Measurements from ENCODE around the gene NUP42. TPM values are rescaled to one million over a fixed set of nuclear protein-coding genes. Genes with fewer than 3 reads are reported as not detected.

The NUP42 gene
- total RNA-seq, result 10 to 100 TPM; 24.7 to 48.1 TPM

DNA sequence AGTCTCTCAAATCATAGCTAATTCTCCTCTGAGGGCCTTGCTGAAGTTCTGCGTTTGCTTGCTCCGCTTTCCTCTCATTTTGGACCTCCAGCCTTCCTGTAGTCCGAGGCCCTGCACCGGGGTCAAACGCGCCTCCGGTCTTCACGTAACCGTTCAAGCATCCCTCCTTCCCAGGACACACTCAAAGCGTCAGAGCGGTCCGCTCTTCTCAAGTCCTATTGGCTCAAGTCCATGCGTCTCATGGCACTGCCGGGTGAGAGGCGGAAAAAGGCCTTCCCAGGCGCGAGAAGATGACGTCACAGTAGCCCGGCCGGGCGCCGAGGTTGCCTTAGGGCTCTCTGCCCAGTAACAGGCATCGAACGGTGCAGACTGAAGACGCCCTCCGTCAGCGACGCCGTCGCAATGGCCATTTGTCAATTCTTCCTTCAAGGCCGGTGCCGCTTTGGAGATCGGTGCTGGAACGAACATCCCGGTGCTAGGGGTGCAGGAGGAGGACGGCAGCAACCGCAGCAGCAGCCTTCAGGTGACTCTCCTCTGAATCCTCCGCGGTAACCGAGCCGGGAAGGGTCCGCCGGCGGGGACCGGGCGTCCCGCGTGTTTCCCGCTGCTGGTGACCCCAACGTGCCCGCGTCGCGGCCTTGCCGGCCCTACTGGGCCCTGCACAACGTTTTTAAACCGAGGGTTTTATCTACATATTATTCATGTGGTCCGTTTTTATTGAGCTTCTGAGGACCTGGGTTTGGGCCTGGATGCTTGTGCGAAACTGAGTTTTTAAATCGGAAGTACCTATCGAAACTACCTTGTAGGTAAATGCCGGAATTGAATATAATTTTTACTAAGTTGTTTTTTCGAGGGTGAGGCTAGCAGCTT is at the start of gene NUP42:
TSS of gene NUP42 (plus strand) at position 365 of the 870 bp plus-strand sequence. CDS start at position 403, 38 bp downstream.
- H3K4me3 Mint-ChIP-seq, result peak within 1 kb of the TSS; percentile 94
- no peaks in the 10 kb centered on the region for H3K27me3 Mint-ChIP-seq
- peak; percentile 98 for ATAC-seq (replicated peaks)
- peak within 1 kb of the TSS; percentile 97 for H3K27ac Mint-ChIP-seq
- H3K36me3 Mint-ChIP-seq (ENCODE audit: low read depth), result peaks cover 41% of the 10 kb centered on the region
- no peaks in the 10 kb centered on the region for H3K9me3 Mint-ChIP-seq
- no peaks in the 10 kb centered on the region for H3K4me1 Mint-ChIP-seq

DNA sequence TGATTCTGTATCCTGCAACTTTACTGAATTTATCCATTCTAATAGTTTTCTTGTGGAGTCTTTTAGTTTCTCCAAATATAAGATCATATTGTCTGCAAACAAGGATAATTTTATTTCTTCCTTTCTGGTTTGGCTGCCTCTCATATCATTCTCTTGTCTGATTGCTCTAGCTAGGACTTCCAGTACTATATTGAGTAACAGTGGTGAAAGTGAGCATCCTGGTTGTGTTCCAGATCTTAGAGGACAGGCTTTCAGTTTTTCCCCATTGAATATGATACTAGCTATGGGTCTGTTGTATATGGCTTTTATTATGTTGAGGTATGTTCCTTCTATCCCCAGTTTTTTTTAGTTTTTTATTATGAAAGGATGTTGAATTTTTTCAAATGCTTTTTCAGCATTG is 48.1 kb upstream of the NUP42 start:
- H3K27me3 Mint-ChIP-seq, result no peaks in the 10 kb centered on the region
- H3K4me1 Mint-ChIP-seq, result no peaks in the 10 kb centered on the region
- no peak overlapping the region for H3K4me3 Mint-ChIP-seq
- no peaks in the 10 kb centered on the region for H3K9me3 Mint-ChIP-seq
- no peak overlapping the region for H3K27ac Mint-ChIP-seq
- peaks cover 13% of the 10 kb centered on the region for H3K36me3 Mint-ChIP-seq (ENCODE audit: low read depth)
- no peak for ATAC-seq (replicated peaks)

- ATAC-seq (replicated peaks), result no peak
- Mint-ChIP-seq H3K9me3 (no peaks in the 10 kb centered on the region), H3K4me3 (no peak overlapping the region), H3K4me1 (no peaks in the 10 kb centered on the region), H3K27ac (no peak overlapping the region), H3K36me3 (ENCODE audit: low read depth) (peaks cover 6% of the 10 kb centered on the region), H3K27me3 (no peaks in the 10 kb centered on the region)
Measured at GRCh38 chr7:23135755-23136154, 46.1 kb upstream of the NUP42 start.

DNA sequence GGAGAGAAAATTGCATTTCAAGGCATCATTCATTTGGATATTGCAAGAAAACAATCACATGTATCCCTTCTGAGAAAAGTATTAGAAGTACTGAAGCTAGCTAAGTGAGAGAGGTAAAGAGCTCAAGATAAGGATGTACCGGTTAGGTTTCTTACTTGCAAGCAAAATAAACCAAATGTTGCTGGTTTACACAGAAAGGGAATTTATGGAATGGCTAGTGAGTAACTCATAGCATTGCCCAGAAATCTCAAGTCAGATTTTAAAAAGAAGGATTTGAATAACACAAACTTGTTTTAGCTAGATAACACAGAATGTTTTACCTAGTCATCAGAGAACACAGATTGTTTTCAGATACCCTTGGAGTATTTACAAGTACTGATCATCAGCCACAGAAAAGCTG is 45.6 kb upstream of the NUP42 start:
- no peak overlapping the region for H3K4me3 Mint-ChIP-seq
- no peaks in the 10 kb centered on the region for H3K4me1 Mint-ChIP-seq
- H3K9me3 Mint-ChIP-seq, result no peaks in the 10 kb centered on the region
- H3K36me3 Mint-ChIP-seq (ENCODE audit: low read depth), result peaks cover 8% of the 10 kb centered on the region
- H3K27me3 Mint-ChIP-seq, result no peaks in the 10 kb centered on the region
- H3K27ac Mint-ChIP-seq, result no peak overlapping the region
- no peak for ATAC-seq (replicated peaks)

- no peak overlapping the region for H3K4me3 Mint-ChIP-seq
- H3K27me3 Mint-ChIP-seq, result no peaks in the 10 kb centered on the region
- no peak for ATAC-seq (replicated peaks)
- H3K27ac Mint-ChIP-seq, result no peak overlapping the region
- H3K36me3 Mint-ChIP-seq (ENCODE audit: low read depth), result peaks cover 32% of the 10 kb centered on the region
- no peaks in the 10 kb centered on the region for H3K9me3 Mint-ChIP-seq
- no peaks in the 10 kb centered on the region for H3K4me1 Mint-ChIP-seq
Measured at GRCh38 chr7:23157679-23158078, 24.2 kb upstream of the NUP42 start.

- H3K4me3 Mint-ChIP-seq, result no peak overlapping the region
- no peak for ATAC-seq (replicated peaks)
- no peaks in the 10 kb centered on the region for H3K4me1 Mint-ChIP-seq
- H3K9me3 Mint-ChIP-seq, result no peaks in the 10 kb centered on the region
- no peaks in the 10 kb centered on the region for H3K27me3 Mint-ChIP-seq
- no peak overlapping the region for H3K27ac Mint-ChIP-seq
- peaks cover 27% of the 10 kb centered on the region for H3K36me3 Mint-ChIP-seq (ENCODE audit: low read depth)
Measured at GRCh38 chr7:23158546-23158945, 23.3 kb upstream of the NUP42 start.

GRCh38 chr7:23161482-23161881 is 20.4 kb upstream of the NUP42 start:
- Mint-ChIP-seq H3K36me3 (ENCODE audit: low read depth) (peaks cover under 1% of the 10 kb centered on the region), H3K27ac (no peak overlapping the region), H3K9me3 (no peaks in the 10 kb centered on the region), H3K4me3 (no peak overlapping the region), H3K4me1 (no peaks in the 10 kb centered on the region), H3K27me3 (no peaks in the 10 kb centered on the region)
- ATAC-seq (replicated peaks), result no peak

GRCh38 chr7:23164846-23165245 is 17.0 kb upstream of the NUP42 start:
- no peak for ATAC-seq (replicated peaks)
- H3K27ac Mint-ChIP-seq, result no peak overlapping the region
- H3K27me3 Mint-ChIP-seq, result no peaks in the 10 kb centered on the region
- H3K36me3 Mint-ChIP-seq (ENCODE audit: low read depth), result no peaks in the 10 kb centered on the region
- no peak overlapping the region for H3K4me3 Mint-ChIP-seq
- H3K4me1 Mint-ChIP-seq, result no peaks in the 10 kb centered on the region
- H3K9me3 Mint-ChIP-seq, result no peaks in the 10 kb centered on the region

DNA sequence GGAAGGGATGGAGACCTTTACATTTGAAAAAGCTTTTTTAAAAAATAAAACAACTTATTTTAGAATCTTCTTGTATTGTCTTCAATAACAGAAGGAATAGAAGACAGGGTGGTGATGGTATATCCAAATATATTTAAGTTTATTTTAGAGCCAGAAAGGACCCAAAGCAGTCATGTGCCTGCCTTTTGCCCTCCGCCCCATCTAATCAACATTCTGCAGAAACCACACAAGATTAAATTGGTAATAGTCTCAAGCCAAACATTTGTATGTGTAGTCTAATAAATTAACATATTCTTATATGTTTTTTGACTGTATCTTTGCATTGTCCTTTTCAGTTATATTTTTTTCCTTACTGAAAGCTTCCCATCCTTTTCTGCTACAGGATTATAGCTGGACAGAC is 16.5 kb upstream of the NUP42 start:
- no peaks in the 10 kb centered on the region for H3K4me1 Mint-ChIP-seq
- H3K9me3 Mint-ChIP-seq, result no peaks in the 10 kb centered on the region
- H3K36me3 Mint-ChIP-seq (ENCODE audit: low read depth), result peaks cover under 1% of the 10 kb centered on the region
- no peak overlapping the region for H3K27ac Mint-ChIP-seq
- ATAC-seq (replicated peaks), result no peak
- H3K27me3 Mint-ChIP-seq, result no peaks in the 10 kb centered on the region
- H3K4me3 Mint-ChIP-seq, result no peak overlapping the region

DNA sequence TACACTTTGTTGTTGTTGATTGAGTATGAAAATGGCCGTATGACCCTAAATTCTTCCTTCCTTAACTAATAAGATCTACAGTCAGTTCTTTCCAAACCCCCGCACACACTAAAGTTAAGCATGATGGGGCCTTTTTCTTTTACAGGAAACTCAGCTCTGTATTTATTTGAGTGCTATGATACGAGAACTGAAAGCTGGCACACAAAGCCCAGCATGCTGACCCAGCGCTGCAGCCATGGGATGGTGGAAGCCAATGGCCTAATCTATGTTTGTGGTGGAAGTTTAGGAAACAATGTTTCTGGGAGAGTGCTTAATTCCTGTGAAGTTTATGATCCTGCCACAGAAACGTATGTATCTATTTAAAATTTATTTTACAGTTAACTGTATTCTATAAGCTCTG is 14.2 kb upstream of the NUP42 start:
- no peak overlapping the region for H3K4me3 Mint-ChIP-seq
- no peaks in the 10 kb centered on the region for H3K27me3 Mint-ChIP-seq
- H3K36me3 Mint-ChIP-seq (ENCODE audit: low read depth), result peaks cover 13% of the 10 kb centered on the region
- H3K4me1 Mint-ChIP-seq, result no peaks in the 10 kb centered on the region
- H3K27ac Mint-ChIP-seq, result no peak overlapping the region
- no peaks in the 10 kb centered on the region for H3K9me3 Mint-ChIP-seq
- ATAC-seq (replicated peaks), result no peak

DNA sequence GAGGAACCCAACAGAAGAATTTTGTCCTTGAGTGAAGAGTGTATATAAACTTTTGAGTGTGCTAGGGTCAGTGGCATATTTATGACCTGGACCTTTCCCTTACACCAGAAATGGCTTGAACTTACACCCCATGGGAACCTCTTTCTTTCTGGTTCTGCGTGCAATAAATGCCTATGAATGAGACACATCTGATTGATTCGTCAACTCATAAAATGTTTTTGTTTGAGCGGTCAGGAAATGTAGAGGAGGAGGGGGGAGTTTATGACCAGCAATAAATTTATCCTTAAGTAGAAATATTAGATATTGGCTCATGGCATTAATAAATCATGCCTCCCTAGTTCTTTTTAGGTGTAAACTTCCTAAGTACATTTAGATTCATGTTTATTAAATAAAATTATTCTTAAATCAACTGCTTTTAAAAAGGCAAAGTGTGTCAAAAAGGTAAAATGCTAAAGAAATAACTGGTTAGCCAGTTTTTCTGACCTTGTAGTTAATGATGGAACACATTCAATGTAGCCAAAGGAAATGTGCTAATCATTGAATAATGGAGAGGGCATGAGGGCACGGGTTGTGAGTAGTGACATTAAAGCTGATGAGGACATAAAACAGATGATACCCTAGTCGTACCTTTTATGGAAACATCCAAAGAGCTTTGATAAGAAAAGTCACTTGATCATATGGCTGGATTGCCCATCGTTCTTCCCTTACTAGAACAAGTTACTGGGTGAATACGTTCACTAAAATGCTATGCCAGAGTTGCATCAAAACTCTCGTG is 13.6 kb upstream of the NUP42 start:
- no peaks in the 10 kb centered on the region for H3K9me3 Mint-ChIP-seq
- ATAC-seq (replicated peaks), result no peak
- H3K27me3 Mint-ChIP-seq, result no peaks in the 10 kb centered on the region
- H3K27ac Mint-ChIP-seq, result no peak overlapping the region
- H3K4me1 Mint-ChIP-seq, result no peaks in the 10 kb centered on the region
- H3K4me3 Mint-ChIP-seq, result no peak overlapping the region
- H3K36me3 Mint-ChIP-seq (ENCODE audit: low read depth), result peaks cover 13% of the 10 kb centered on the region

- Mint-ChIP-seq H3K9me3 (no peaks in the 10 kb centered on the region), H3K4me1 (no peaks in the 10 kb centered on the region), H3K4me3 (no peak overlapping the region), H3K27me3 (no peaks in the 10 kb centered on the region), H3K36me3 (ENCODE audit: low read depth) (peaks cover 7% of the 10 kb centered on the region), H3K27ac (no peak overlapping the region)
- ATAC-seq (replicated peaks), result no peak
Measured at GRCh38 chr7:23175938-23176337, 5.9 kb upstream of the NUP42 start.

DNA sequence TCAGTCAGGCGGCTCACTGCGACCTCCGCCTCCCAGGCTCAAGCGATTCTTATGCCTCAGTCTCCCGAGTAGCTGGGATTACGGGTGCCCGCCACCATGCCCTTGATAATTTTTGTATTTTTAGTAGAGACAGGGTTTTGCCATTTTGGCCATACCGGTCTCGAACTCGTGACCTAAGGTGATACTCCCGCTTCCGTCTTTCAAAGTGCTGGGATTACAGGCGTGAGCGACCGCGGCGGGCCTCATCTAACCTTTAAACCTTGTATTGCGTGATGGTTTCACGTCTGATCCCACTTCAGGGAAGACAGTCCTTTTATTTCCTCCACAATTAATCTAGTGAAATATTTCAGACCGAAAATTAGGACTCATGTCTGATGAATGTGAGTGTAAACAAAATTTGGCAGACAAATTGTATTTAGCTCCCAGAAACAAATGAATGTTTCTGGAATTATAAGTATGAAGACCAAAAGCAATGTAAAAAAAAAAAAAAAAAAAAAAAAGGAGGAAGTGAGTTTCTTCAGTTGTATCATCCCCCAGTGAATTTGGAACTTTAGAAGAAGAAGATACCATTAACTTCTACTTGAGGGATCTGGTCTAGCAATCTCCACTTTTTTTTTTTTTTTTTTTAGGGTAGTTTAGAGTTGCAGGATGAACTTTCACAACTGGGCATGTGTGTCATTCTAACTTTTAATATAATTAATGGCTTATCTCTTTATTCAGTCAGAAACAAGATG is 1.6 kb downstream of the NUP42 start:
- no peak for ATAC-seq (replicated peaks)
- Mint-ChIP-seq H3K27ac (peak overlapping the region; percentile 97), H3K9me3 (no peaks in the 10 kb centered on the region), H3K36me3 (ENCODE audit: low read depth) (peaks cover 56% of the 10 kb centered on the region), H3K4me1 (no peaks in the 10 kb centered on the region), H3K4me3 (peak overlapping the region; percentile 94), H3K27me3 (no peaks in the 10 kb centered on the region)

GRCh38 chr7:23184291-23184690 is 2.4 kb downstream of the NUP42 start:
- Mint-ChIP-seq H3K4me3 (peak overlapping the region; percentile 94), H3K27ac (no peak overlapping the region), H3K4me1 (no peaks in the 10 kb centered on the region), H3K27me3 (no peaks in the 10 kb centered on the region), H3K36me3 (ENCODE audit: low read depth) (peaks cover 65% of the 10 kb centered on the region), H3K9me3 (no peaks in the 10 kb centered on the region)
- no peak for ATAC-seq (replicated peaks)

All from activated T-helper 17 cell treated with anti-CD3 and anti-CD28 coated beads, Interleukin-2, amount 50 U/mL, for 72 hours (primary cell).